Naive thymus-derived CD4-positive, alpha-beta T cell (primary cell): ENCODE results near the gene ACP3. TPM values are rescaled to one million over a fixed set of nuclear protein-coding genes. Genes with fewer than 3 reads are reported as not detected.
"Not testable (repeated sequence)": the region's sequence is repeated elsewhere in the genome, so short reads cannot be mapped to it uniquely, and the experiment has no call there.

Experiments used
- ATAC-seq: fragments of 150-1000 bp; cut with Tn5 transposase; 2 replicates; pipeline ENCODE4 v1.10.0; 2021; ENCODE audit warnings: mild to moderate bottlenecking, moderate library complexity
- CTCF ChIA-PET: fragments of 350-600 bp; sonication (Branson Sonifier 250); formaldehyde crosslinking; loops from one replicate; lab custom pipeline; 2021; ENCODE audit warnings: antibody characterized with exemption; lab: Charles Lee
- POLR2A ChIA-PET: fragments of 350-600 bp; sonication (Branson Sonifier 250); formaldehyde crosslinking; loops from one replicate; lab custom pipeline; 2021; ENCODE audit warnings: antibody characterized with exemption, inconsistent platforms; lab: Charles Lee
- DNase-seq, 9 donors: peaks; one replicate each; pipeline versions ENCODE4 v3.0.0 to v3.0.0-alpha.2; 2020 to 2022; ENCODE audit warnings: mixed read lengths in 1 of 9
- H3K27ac ChIP-seq: one replicate; pipeline ENCODE4 v1.7.0; 2013; ENCODE audit warnings: mild to moderate bottlenecking, low read depth, low read length, moderate library complexity
- H3K27me3 ChIP-seq, 2 donors: one replicate each; pipeline ENCODE4 v1.7.0; 2013; ENCODE audit warnings: low read length in 2 of 2, mild to moderate bottlenecking in 2 of 2, moderate library complexity in 2 of 2; ENCODE audit not compliant: control insufficient read depth in 2 of 2, insufficient read depth in 2 of 2
- H3K36me3 ChIP-seq, 3 experiments: 1 replicate in 2 of 3; 2 replicates in 1 of 3; pipeline ENCODE4 v1.7.0; 2013; ENCODE audit warnings: low read length in 3 of 3, mild to moderate bottlenecking in 3 of 3, moderate library complexity in 1 of 3; ENCODE audit not compliant: insufficient read depth in 3 of 3, control insufficient read depth in 2 of 3
- H3K4me1 ChIP-seq, 2 donors: one replicate each; pipeline ENCODE4 v1.7.0; 2013; ENCODE audit warnings: low read length in 2 of 2, mild to moderate bottlenecking in 2 of 2, moderate library complexity in 1 of 2; ENCODE audit not compliant: control insufficient read depth in 2 of 2, insufficient read depth in 2 of 2
- H3K4me3 ChIP-seq: 2 replicates; pipeline ENCODE4 v1.7.0; 2013; ENCODE audit warnings: mild to moderate bottlenecking, low read length
- H3K9me3 ChIP-seq, 3 experiments: 1 replicate in 2 of 3; 2 replicates in 1 of 3; pipeline ENCODE4 v1.7.0; 2013; ENCODE audit warnings: low read length in 3 of 3; ENCODE audit not compliant: control insufficient read depth in 2 of 3
- H3K27ac Mint-ChIP-seq, 9 donors: one replicate each; pipeline ENCODE4 v1.8.0; 2020 to 2022; ENCODE audit warnings: mixed read lengths in 9 of 9, mild to moderate bottlenecking in 8 of 9, moderate library complexity in 5 of 9, inconsistent platforms in 2 of 9
- H3K27me3 Mint-ChIP-seq, 5 donors: one replicate each; pipeline ENCODE4 v1.8.0; 2021 to 2022; ENCODE audit warnings: mixed read lengths in 5 of 5, mild to moderate bottlenecking in 1 of 5
- H3K36me3 Mint-ChIP-seq, 5 donors: one replicate each; pipeline ENCODE4 v1.8.0; 2020 to 2022; ENCODE audit warnings: mixed read lengths in 5 of 5, mild to moderate bottlenecking in 3 of 5, inconsistent platforms in 1 of 5
- H3K4me1 Mint-ChIP-seq, 7 donors: one replicate each; pipeline ENCODE4 v1.8.0; 2020 to 2022; ENCODE audit warnings: mixed read lengths in 7 of 7, mild to moderate bottlenecking in 3 of 7, inconsistent platforms in 1 of 7
- H3K4me3 Mint-ChIP-seq, 10 donors: one replicate each; pipeline ENCODE4 v1.8.0; 2020 to 2022; ENCODE audit warnings: mild to moderate bottlenecking in 10 of 10, mixed read lengths in 10 of 10, moderate library complexity in 6 of 10, inconsistent platforms in 2 of 10
- H3K9me3 Mint-ChIP-seq, 11 donors: one replicate each; pipeline ENCODE4 v1.8.0; 2020 to 2022; ENCODE audit warnings: mixed read lengths in 11 of 11, mild to moderate bottlenecking in 4 of 11, inconsistent platforms in 1 of 11, moderate library complexity in 1 of 11
- intact Hi-C, 2 donors: fragments of 100-400 bp; cut with micrococcal nuclease; formaldehyde crosslinking; loops; one replicate each; pipeline ENCODE4 v1.15.1; 2023
- polyA plus RNA-seq, 2 donors: library from polyadenylated mRNA; unstranded; fragments of 300-500 nt; fragmentation: Illumina TruSeq; gene quantifications; one replicate each; pipeline ENCODE4 v1.2.3, GENCODE V29; 2021
- total RNA-seq, 6 experiments: library from RNA in 5 of 6; stranded (reverse) in 5 of 6; gene quantifications; 1 replicate in 5 of 6; 2 replicates in 1 of 6; pipeline ENCODE4 v1.2.3 and lab custom pipeline; 2021 to 2026

Gene ACP3
- total and polyA plus RNA-seq, 7 experiments from 2014 or later = 0.32 to 19.0 (median 1.9) TPM; not detected in 4

- Histone ChIP-seq H3K36me3 (no peaks in the 10 kb centered on the region), H3K4me3 (no peak overlapping the region), H3K27ac (no peak overlapping the region), H3K4me1 (no peaks in the 10 kb centered on the region), H3K27me3 (no peaks in the 10 kb centered on the region), H3K9me3 (peaks cover 0 to 4% (median 0%) of the 10 kb centered on the region in 3 experiments)
- Mint-ChIP-seq H3K4me1 (peaks cover 0 to 2% (median 0%) of the 10 kb centered on the region in 7 donors), H3K9me3 (peaks cover 0 to 11% (median 2%) of the 10 kb centered on the region in 11 donors), H3K4me3 (no peak overlapping the region), H3K27ac (no peak overlapping the region), H3K36me3 (peaks cover 0 to 7% (median 4%) of the 10 kb centered on the region in 5 donors), H3K27me3 (peaks cover 0 to 43% (median 28%) of the 10 kb centered on the region in 5 donors)
- DNase-seq (no peak), ATAC-seq (no peak)
- intact Hi-C loops = no loop called here
- ChIA-PET POLR2A (no interaction called here), CTCF (no interaction called here)
Measured at GRCh38 chr3:132381348-132381944, 64.2 kb downstream of the ACP3 start.

GRCh38 chr3:132382267-132382666 is 65.1 kb downstream of the ACP3 start:
- no peak overlapping the region for H3K27ac Mint-ChIP-seq
- intact Hi-C loops = no loop called here
- H3K36me3 ChIP-seq = no peaks in the 10 kb centered on the region
- H3K36me3 Mint-ChIP-seq = peaks cover 0 to 7% (median 4%) of the 10 kb centered on the region in 5 donors
- no peak overlapping the region for H3K27ac ChIP-seq
- ATAC-seq = no peak
- peaks cover 0 to 5% (median 0%) of the 10 kb centered on the region in 7 donors for H3K4me1 Mint-ChIP-seq
- H3K9me3 ChIP-seq = peaks cover 0 to 4% (median 0%) of the 10 kb centered on the region in 3 experiments
- H3K9me3 Mint-ChIP-seq = peaks cover 0 to 11% (median 2%) of the 10 kb centered on the region in 11 donors
- H3K4me1 ChIP-seq = no peaks in the 10 kb centered on the region
- no peak overlapping the region for H3K4me3 ChIP-seq
- no peak overlapping the region for H3K4me3 Mint-ChIP-seq
- peaks cover 3 to 43% (median 24%) of the 10 kb centered on the region in 5 donors for H3K27me3 Mint-ChIP-seq
- CTCF ChIA-PET = no interaction called here
- H3K27me3 ChIP-seq = no peaks in the 10 kb centered on the region
- no peak for DNase-seq
- POLR2A ChIA-PET = no interaction called here

GRCh38 chr3:132382688-132383194 is 65.5 kb downstream of the ACP3 start:
- H3K4me3 Mint-ChIP-seq = no peak overlapping the region
- H3K4me1 Mint-ChIP-seq = peaks cover 0 to 5% (median 0%) of the 10 kb centered on the region in 7 donors
- ChIA-PET CTCF (no interaction called here), POLR2A (no interaction called here)
- H3K36me3 Mint-ChIP-seq = peaks cover 0 to 7% (median 4%) of the 10 kb centered on the region in 5 donors
- Histone ChIP-seq H3K27ac (no peak overlapping the region), H3K27me3 (no peaks in the 10 kb centered on the region), H3K9me3 (peaks cover 0 to 4% (median 0%) of the 10 kb centered on the region in 3 experiments), H3K4me3 (no peak overlapping the region), H3K36me3 (no peaks in the 10 kb centered on the region), H3K4me1 (no peaks in the 10 kb centered on the region)
- intact Hi-C loops = no loop called here
- H3K9me3 Mint-ChIP-seq = peaks cover 0 to 9% (median 2%) of the 10 kb centered on the region in 11 donors
- DNase-seq (no peak), ATAC-seq (no peak)
- H3K27ac Mint-ChIP-seq = no peak overlapping the region
- H3K27me3 Mint-ChIP-seq = peaks cover 5 to 42% (median 19%) of the 10 kb centered on the region in 5 donors

GRCh38 chr3:132386259-132386658 is 69.1 kb downstream of the ACP3 start:
- no peak for DNase-seq
- H3K27me3 ChIP-seq = no peaks in the 10 kb centered on the region
- peaks cover 0 to 29% (median 5%) of the 10 kb centered on the region in 5 donors for H3K27me3 Mint-ChIP-seq
- H3K36me3 ChIP-seq = no peaks in the 10 kb centered on the region
- H3K9me3 ChIP-seq = peaks cover 0 to 4% (median 0%) of the 10 kb centered on the region in 3 experiments
- no peak overlapping the region for H3K27ac ChIP-seq
- intact Hi-C loops = no loop called here
- H3K9me3 Mint-ChIP-seq = peaks cover 0 to 9% (median 2%) of the 10 kb centered on the region in 11 donors
- peaks cover 0 to 4% (median 4%) of the 10 kb centered on the region in 5 donors for H3K36me3 Mint-ChIP-seq
- peaks cover 0 to 5% (median 0%) of the 10 kb centered on the region in 7 donors for H3K4me1 Mint-ChIP-seq
- no peaks in the 10 kb centered on the region for H3K4me1 ChIP-seq
- ATAC-seq = no peak
- H3K4me3 ChIP-seq = no peak overlapping the region
- no peak overlapping the region for H3K27ac Mint-ChIP-seq
- ChIA-PET CTCF (interaction anchor here (0.6 kb wide), 1 partner anchor 22 kb away, joined by 3 read pairs; no protein-coding TSS in a partner anchor), POLR2A (no interaction called here)
- no peak overlapping the region for H3K4me3 Mint-ChIP-seq

- H3K27me3 ChIP-seq, CTCF ChIA-PET, H3K27ac ChIP-seq, H3K4me3 Mint-ChIP-seq, DNase-seq, H3K36me3 ChIP-seq, H3K36me3 Mint-ChIP-seq, H3K4me3 ChIP-seq, H3K4me1 Mint-ChIP-seq, H3K27ac Mint-ChIP-seq, intact Hi-C loops, H3K4me1 ChIP-seq, ATAC-seq, H3K9me3 Mint-ChIP-seq, H3K9me3 ChIP-seq: not testable (repeated sequence)
- POLR2A ChIA-PET = interaction anchor here (0.6 to 0.7 kb wide), 2 partner anchors 14 to 74 kb away, joined by 3 to 4 read pairs; no protein-coding TSS in a partner anchor
- peaks cover 0 to 11% (median 6%) of the 10 kb centered on the region in 5 donors for H3K27me3 Mint-ChIP-seq
Measured at GRCh38 chr3:132392675-132393074, 75.5 kb downstream of the ACP3 start.

GRCh38 chr3:132394320-132394719 is 77.1 kb downstream of the ACP3 start:
- H3K27me3 Mint-ChIP-seq = peaks cover 0 to 18% (median 6%) of the 10 kb centered on the region in 5 donors
- CTCF ChIA-PET = interaction anchor here (0.7 kb wide), 1 partner anchor 1333 kb away, joined by 3 read pairs; no protein-coding TSS in a partner anchor
- H3K4me3 ChIP-seq = no peak overlapping the region
- intact Hi-C loops = no loop called here
- no peaks in the 10 kb centered on the region for H3K36me3 ChIP-seq
- H3K9me3 ChIP-seq = no peaks in the 10 kb centered on the region
- H3K27ac ChIP-seq = no peak overlapping the region
- no peak overlapping the region for H3K27ac Mint-ChIP-seq
- no peaks in the 10 kb centered on the region for H3K4me1 Mint-ChIP-seq
- DNase-seq (no peak), ATAC-seq (no peak)
- peaks cover 0 to 4% (median 0%) of the 10 kb centered on the region in 5 donors for H3K36me3 Mint-ChIP-seq
- no peaks in the 10 kb centered on the region for H3K4me1 ChIP-seq
- peaks cover 0 to 5% (median 0%) of the 10 kb centered on the region in 11 donors for H3K9me3 Mint-ChIP-seq
- no peaks in the 10 kb centered on the region for H3K27me3 ChIP-seq
- no peak overlapping the region for H3K4me3 Mint-ChIP-seq
- POLR2A ChIA-PET = no interaction called here
